H1 (cell line): ENCODE measurements around the gene SRPK3. TPM values are rescaled to one million over a fixed set of nuclear protein-coding genes. Genes with fewer than 3 reads are reported as not detected.

Experiments used
- ASH2L ChIP-seq: fragments of 200-600, 300-600 bp; sonication (generic); IDR thresholded peaks from one replicate; pipeline ENCODE4 v1.7.1; 2017; ENCODE audit warnings: low read length
- BCL11A ChIP-seq, 2 experiments: IDR thresholded peaks; one replicate each; pipeline ENCODE4 v1.6.1; 2011; ENCODE audit warnings: low read depth in 2 of 2, low read length in 2 of 2, mild to moderate bottlenecking in 2 of 2
- CBX5 ChIP-seq: fragments of 300-800, 300-1000 bp; sonication (generic); IDR thresholded peaks from 2 replicates; pipeline ENCODE4 v1.7.1; 2016; ENCODE audit warnings: antibody characterized with exemption, low read length, low read depth
- CBX8 ChIP-seq: fragments of 300-800, 300-1000 bp; sonication (generic); IDR thresholded peaks from 2 replicates; pipeline ENCODE4 v1.7.1; 2016; ENCODE audit warnings: low read depth, low read length, borderline replicate concordance
- CREB1 ChIP-seq: IDR thresholded peaks from 2 replicates; pipeline ENCODE4 v1.6.1; 2012; ENCODE audit warnings: inconsistent platforms
- EP300 ChIP-seq, 2 experiments: IDR thresholded peaks; 1 replicate in 1 of 2; 2 replicates in 1 of 2; pipeline ENCODE4 v1.6.1; 2011 to 2012; ENCODE audit warnings: low read depth in 2 of 2, low read length in 2 of 2, mild to moderate bottlenecking in 2 of 2, borderline replicate concordance in 1 of 2, inconsistent platforms in 1 of 2, moderate library complexity in 1 of 2
- JUND ChIP-seq: IDR thresholded peaks from 2 replicates; pipeline ENCODE4 v1.6.1; 2011; ENCODE audit warnings: mild to moderate bottlenecking, improper control_type of control experiment, low read length
- POLR2A ChIP-seq, 2 experiments: IDR thresholded peaks; 1 replicate in 1 of 2; 2 replicates in 1 of 2; pipeline ENCODE4 v1.6.1; 2011; ENCODE audit warnings: low read depth in 2 of 2, low read length in 2 of 2, mild to moderate bottlenecking in 2 of 2; ENCODE audit errors: control extremely low read depth in 1 of 2
- POLR2AphosphoS5 ChIP-seq: IDR thresholded peaks from 2 replicates; pipeline ENCODE4 v1.6.1; 2011; ENCODE audit warnings: low read depth, low read length
- POU5F1 ChIP-seq: IDR thresholded peaks from 2 replicates; pipeline ENCODE4 v1.6.1; 2011; ENCODE audit warnings: low read depth, mild to moderate bottlenecking, low read length, moderate library complexity
- RBBP5 ChIP-seq: IDR thresholded peaks from 2 replicates; pipeline ENCODE4 v1.7.1; 2012; ENCODE audit warnings: low read depth, mild to moderate bottlenecking, inconsistent platforms, low read length, moderate library complexity, borderline replicate concordance
- RXRA ChIP-seq: IDR thresholded peaks from 2 replicates; pipeline ENCODE4 v1.6.1; 2011; ENCODE audit warnings: low read depth, mild to moderate bottlenecking, low read length, moderate library complexity; ENCODE audit not compliant: insufficient read depth
- SAP30 ChIP-seq: fragments of 300-600 bp; sonication (generic); IDR thresholded peaks from 2 replicates; pipeline ENCODE4 v1.7.1; 2012; ENCODE audit warnings: low read length, moderate library complexity, mild to moderate bottlenecking, inconsistent platforms; ENCODE audit not compliant: insufficient read depth, insufficient replicate concordance
- TBP ChIP-seq: IDR thresholded peaks from 2 replicates; pipeline ENCODE4 v1.6.1; 2011; ENCODE audit warnings: low read depth, low read length, improper control_type of control experiment
- ZNF274 ChIP-seq: IDR thresholded peaks from 2 replicates; pipeline ENCODE4 v1.7.0; 2012; ENCODE audit warnings: low read length, borderline replicate concordance; ENCODE audit errors: extremely low read depth
- polyA plus RNA-seq, 7 experiments: library from polyadenylated mRNA; depleted of rRNA in 3 of 7; stranded (reverse) in 5 of 7; unstranded in 2 of 7; fragments of >200 nt in 5 of 7; fragments of 200-250 nt in 2 of 7; gene quantifications; 1 replicate in 5 of 7; 2 replicates in 1 of 7; 4 replicates in 1 of 7; pipeline versions ENCODE4 v1.2.1 to v1.2.3, GENCODE V29; 2011 to 2013; ENCODE audit warnings: missing spikeins in 2 of 7, mixed read lengths in 2 of 7
- total RNA-seq: library from RNA; stranded (reverse); fragmentation: NEBNext Ultra II Directional; extraction: Animal tissue kit (Norgen Biotek cat#: 25700); gene quantifications from 2 replicates; pipeline ENCODE4 v1.2.1, GENCODE V29; 2021
- TF ChIP-seq, protein P1 (sequence below), 3 experiments: IDR thresholded peaks; 1 replicate in 2 of 3; 2 replicates in 1 of 3; pipeline versions ENCODE4 v1.5.1 to v1.6.1; 2011; ENCODE audit warnings: low read length in 3 of 3, mild to moderate bottlenecking in 3 of 3, inconsistent platforms in 2 of 3, low read depth in 1 of 3, moderate library complexity in 1 of 3; ENCODE audit not compliant: insufficient read depth in 1 of 3; ENCODE audit errors: control extremely low read depth in 1 of 3
- TF ChIP-seq, protein P2 (sequence below): IDR thresholded peaks from 2 replicates; pipeline ENCODE4 v1.6.1; 2011; ENCODE audit warnings: low read length, improper control_type of control experiment
- TF ChIP-seq, protein P3 (sequence below): IDR thresholded peaks from 2 replicates; pipeline ENCODE4 v1.6.1; 2012; ENCODE audit warnings: low read length, inconsistent platforms

Gene SRPK3
- total and polyA plus RNA-seq, 2 of the 8 experiments (the other 6 are each of a cell fraction or from before 2014, with no cell fraction given), result not detected

DNA sequence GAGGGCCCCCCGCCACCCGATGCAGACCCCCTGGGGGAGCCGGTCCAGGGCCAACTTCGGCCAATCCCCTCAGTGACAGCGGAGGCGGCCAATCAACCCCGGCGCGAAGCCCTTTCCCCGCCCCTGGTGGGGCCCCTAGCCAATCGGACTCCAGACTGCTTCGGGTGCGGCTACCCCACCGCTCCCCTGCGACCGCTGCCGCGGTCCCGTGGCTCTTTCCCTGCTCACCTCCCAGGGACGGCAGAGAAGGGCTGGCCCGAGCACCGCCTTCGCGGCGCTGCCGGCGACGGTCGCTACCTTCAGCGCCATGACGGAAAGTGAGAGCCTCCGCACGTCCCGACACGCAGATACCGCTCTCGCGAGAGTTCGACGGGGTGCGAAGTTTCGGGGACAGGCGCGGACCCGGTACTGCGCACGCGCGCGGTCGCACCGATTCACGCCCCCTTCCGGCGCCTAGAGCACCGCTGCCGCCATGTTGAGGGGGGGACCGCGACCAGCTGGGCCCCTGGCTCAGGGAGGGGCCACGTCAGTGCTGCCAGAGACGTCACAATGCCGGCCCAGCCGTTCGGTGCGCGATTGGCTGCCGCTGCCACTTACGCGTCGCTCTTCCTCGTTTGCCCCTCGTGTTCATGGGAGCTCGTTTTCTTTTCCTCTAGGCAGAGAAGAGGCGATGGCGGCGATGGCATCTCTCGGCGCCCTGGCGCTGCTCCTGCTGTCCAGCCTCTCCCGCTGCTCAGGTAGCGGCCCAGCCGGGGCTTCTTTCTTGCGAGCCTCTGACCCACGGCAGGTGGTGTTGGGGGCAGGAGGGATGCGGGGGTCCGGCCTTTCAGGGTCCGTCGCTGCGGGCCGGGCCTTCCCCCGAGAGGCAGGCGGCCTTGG lies 13.4 kb downstream of the SRPK3 start, which contains the start of the genes IDH3G and SSR4 (continued):
- TF ChIP-seq SAP30 (no peak), ZNF274 (no peak), CREB1 (peak; percentile 92), EP300 (IDR thresholded peaks at IDR 0.05; ENCODE audit: borderline replicate concordance in 1 of 2, low read depth in 2 of 2, low read length in 2 of 2) (no peak), RBBP5 (no peak), JUND (no peak), POLR2AphosphoS5 (peak; percentile 49; the same call in 1 of the 2 replicates), POU5F1 (no peak), ASH2L (no peak), BCL11A (IDR thresholded peaks at IDR 0.05; ENCODE audit: low read depth in 2 of 2, low read length in 2 of 2) (no peak), RXRA (no peak), CBX5 (no peak), POLR2A (IDR thresholded peaks at IDR 0.05; ENCODE audit: control extremely low read depth in 1 of 2, low read depth in 2 of 2, low read length in 2 of 2) (peak in 1 of 2 experiments; percentile 57; a peak in 2 of 3 replicates), TBP (no peak; the same call in 1 of the 2 replicates), CBX8 (no peak)
- TF ChIP-seq, protein P1, sequence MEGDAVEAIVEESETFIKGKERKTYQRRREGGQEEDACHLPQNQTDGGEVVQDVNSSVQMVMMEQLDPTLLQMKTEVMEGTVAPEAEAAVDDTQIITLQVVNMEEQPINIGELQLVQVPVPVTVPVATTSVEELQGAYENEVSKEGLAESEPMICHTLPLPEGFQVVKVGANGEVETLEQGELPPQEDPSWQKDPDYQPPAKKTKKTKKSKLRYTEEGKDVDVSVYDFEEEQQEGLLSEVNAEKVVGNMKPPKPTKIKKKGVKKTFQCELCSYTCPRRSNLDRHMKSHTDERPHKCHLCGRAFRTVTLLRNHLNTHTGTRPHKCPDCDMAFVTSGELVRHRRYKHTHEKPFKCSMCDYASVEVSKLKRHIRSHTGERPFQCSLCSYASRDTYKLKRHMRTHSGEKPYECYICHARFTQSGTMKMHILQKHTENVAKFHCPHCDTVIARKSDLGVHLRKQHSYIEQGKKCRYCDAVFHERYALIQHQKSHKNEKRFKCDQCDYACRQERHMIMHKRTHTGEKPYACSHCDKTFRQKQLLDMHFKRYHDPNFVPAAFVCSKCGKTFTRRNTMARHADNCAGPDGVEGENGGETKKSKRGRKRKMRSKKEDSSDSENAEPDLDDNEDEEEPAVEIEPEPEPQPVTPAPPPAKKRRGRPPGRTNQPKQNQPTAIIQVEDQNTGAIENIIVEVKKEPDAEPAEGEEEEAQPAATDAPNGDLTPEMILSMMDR (IDR thresholded peaks at IDR 0.05; ENCODE audit: control extremely low read depth in 1 of 3, insufficient read depth in 1 of 3, low read depth in 1 of 3, low read length in 3 of 3), result peak in 1 of 3 experiments; percentile 26; a peak in 1 of 4 replicates
- TF ChIP-seq, protein P2, sequence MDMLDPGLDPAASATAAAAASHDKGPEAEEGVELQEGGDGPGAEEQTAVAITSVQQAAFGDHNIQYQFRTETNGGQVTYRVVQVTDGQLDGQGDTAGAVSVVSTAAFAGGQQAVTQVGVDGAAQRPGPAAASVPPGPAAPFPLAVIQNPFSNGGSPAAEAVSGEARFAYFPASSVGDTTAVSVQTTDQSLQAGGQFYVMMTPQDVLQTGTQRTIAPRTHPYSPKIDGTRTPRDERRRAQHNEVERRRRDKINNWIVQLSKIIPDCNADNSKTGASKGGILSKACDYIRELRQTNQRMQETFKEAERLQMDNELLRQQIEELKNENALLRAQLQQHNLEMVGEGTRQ, result no peak
- TF ChIP-seq, protein P3, sequence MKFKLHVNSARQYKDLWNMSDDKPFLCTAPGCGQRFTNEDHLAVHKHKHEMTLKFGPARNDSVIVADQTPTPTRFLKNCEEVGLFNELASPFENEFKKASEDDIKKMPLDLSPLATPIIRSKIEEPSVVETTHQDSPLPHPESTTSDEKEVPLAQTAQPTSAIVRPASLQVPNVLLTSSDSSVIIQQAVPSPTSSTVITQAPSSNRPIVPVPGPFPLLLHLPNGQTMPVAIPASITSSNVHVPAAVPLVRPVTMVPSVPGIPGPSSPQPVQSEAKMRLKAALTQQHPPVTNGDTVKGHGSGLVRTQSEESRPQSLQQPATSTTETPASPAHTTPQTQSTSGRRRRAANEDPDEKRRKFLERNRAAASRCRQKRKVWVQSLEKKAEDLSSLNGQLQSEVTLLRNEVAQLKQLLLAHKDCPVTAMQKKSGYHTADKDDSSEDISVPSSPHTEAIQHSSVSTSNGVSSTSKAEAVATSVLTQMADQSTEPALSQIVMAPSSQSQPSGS, result no peak
